ENCODE measurements around the gene CDH13. TPM values are rescaled to one million over a fixed set of nuclear protein-coding genes. Genes with fewer than 3 reads are reported as not detected.

Gene CDH13
- total and polyA plus RNA-seq, 9 of the 15 experiments (the other 6 are each of a cell fraction or from before 2014, with no cell fraction given), result 0.03 TPM; not detected in 8

- Histone ChIP-seq H3K4me1 (replicated peaks in 1 of 2; ENCODE audit: control insufficient read depth in 2 of 2, insufficient read depth in 2 of 2, low read length in 2 of 2) (no peaks in the 10 kb centered on the region), H3K27ac (ENCODE audit: extremely low read depth, low read depth, low read length) (no peak overlapping the region), H3K27me3 (ENCODE audit: control insufficient read depth in 2 of 2, insufficient read depth in 2 of 2, low read length in 2 of 2) (no peaks in the 10 kb centered on the region), H3K9me3 (replicated peaks; ENCODE audit: control insufficient read depth, insufficient read depth, low read depth, low read length) (no peaks in the 10 kb centered on the region), H3K79me2 (ENCODE audit: control insufficient read depth, insufficient read depth, low read length) (no peaks in the 10 kb centered on the region), H3K4me3 (no peak overlapping the region), H3K4me2 (ENCODE audit: insufficient read depth, low read length) (no peak overlapping the region), H3K9ac (ENCODE audit: insufficient read depth in 1 of 2, low read depth in 2 of 2, low read length in 2 of 2) (no peak overlapping the region), H2AFZ (ENCODE audit: low read depth, low read length) (no peak overlapping the region), H3K9me1 (ENCODE audit: control insufficient read depth, insufficient read depth, low read length) (no peaks in the 10 kb centered on the region), H3K36me3 (ENCODE audit: control insufficient read depth, insufficient read depth, low read length) (no peaks in the 10 kb centered on the region), H4K20me1 (replicated peaks; ENCODE audit: control insufficient read depth, insufficient read depth, low read length) (no peaks in the 10 kb centered on the region)
- intact Hi-C loops (cut with micrococcal nuclease) (no loop called here), in situ Hi-C loops (cut with MboI) (no loop called here)
- FAIRE-seq (no peak), ATAC-seq (no peak), DNase-seq (ENCODE audit: extremely low read depth in 1 of 4, low spot score in 3 of 4) (no peak)
- TF ChIP-seq ID3 (CRISPR knock-in tag; IDR thresholded peaks at IDR 0.05), result no peak
- no peak for TF ChIP-seq ID3 (tag; IDR thresholded peaks at IDR 0.05)
- TF ChIP-seq HMG20B (CRISPR knock-in tag; IDR thresholded peaks at IDR 0.05), result no peak
- TF ChIP-seq NFATC3 (IDR thresholded peaks at IDR 0.05), result no peak
- TF ChIP-seq ZFP36 (IDR thresholded peaks at IDR 0.05; ENCODE audit: low read depth, low read length, partially characterized antibody), result no peak
- TF ChIP-seq ZNF75A (CRISPR knock-in tag; IDR thresholded peaks at IDR 0.05), result no peak
- no TSS peak for BruUV-seq (replicated peaks)
- ChIA-PET CTCF (ENCODE audit: low intra/inter-chr PET ratio) (no interaction called here), POLR2A (interaction anchor here (0.7 kb wide), 1 partner anchor 9 kb away, joined by 3 read pairs; no protein-coding TSS in a partner anchor)
- 0% methylated on average over 1 of the region's 1 CpG for WGBS (ENCODE audit: insufficient coverage, low coverage, missing lambda C conversion rate)
Observed at GRCh38 chr16:82943371-82943770, 316.6 kb downstream of the CDH13 start.

All from K562 (cell line).